Dedifferentiated amniotic fluid mesenchymal stem cell (primary cell): ENCODE results near the gene DEAF1.
"Not testable (repeated sequence)": the region's sequence is repeated elsewhere in the genome, so short reads cannot be mapped to it uniquely, and the experiment has no call there.

Source experiments
- DNase-seq: peaks from one replicate; pipeline ENCODE4 v3.0.0-alpha.2; 2016; ENCODE audit errors: extremely low spot score

Gene DEAF1

DNA sequence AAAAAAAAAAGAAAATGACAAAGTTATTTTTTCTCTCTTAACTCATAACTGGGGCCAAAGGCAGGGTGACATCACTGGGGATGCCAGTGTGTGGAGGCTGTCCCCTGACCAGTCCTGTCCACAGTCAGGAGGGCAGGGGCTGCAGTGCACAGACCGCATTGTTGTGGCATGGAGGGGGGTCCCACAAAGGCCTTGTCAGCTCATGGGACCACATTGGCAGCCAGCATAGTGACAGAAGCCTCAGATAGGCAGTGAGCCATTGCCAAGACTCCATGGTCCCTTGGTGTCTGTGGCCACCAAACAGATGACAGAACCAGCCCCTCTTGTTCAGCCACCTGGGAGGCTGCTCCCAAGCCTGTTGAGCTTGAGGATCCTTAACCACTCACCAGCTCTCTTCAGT, 4.7 kb upstream of the DEAF1 start:
- DNase-seq, result no peak

DNA sequence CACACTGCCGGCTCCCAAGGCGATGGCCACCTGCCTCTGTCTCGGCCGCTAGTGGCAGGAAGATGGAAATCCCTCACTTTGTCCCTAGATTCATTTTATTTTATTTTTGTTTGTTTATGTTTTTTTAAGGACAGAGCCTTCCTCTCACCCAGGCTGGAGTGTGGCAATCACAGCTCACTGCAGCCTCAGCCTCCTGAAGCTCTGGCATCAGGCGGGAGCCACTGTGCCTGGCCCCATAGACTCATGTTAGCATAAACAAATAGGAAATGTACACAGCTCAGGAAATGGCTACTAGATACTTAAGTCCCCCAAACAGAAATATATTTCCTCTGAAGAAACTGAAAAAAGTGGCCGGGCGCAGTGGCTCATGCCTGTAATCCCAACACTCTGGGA, 4.1 kb upstream of the DEAF1 start:
- DNase-seq, result no peak

DNA sequence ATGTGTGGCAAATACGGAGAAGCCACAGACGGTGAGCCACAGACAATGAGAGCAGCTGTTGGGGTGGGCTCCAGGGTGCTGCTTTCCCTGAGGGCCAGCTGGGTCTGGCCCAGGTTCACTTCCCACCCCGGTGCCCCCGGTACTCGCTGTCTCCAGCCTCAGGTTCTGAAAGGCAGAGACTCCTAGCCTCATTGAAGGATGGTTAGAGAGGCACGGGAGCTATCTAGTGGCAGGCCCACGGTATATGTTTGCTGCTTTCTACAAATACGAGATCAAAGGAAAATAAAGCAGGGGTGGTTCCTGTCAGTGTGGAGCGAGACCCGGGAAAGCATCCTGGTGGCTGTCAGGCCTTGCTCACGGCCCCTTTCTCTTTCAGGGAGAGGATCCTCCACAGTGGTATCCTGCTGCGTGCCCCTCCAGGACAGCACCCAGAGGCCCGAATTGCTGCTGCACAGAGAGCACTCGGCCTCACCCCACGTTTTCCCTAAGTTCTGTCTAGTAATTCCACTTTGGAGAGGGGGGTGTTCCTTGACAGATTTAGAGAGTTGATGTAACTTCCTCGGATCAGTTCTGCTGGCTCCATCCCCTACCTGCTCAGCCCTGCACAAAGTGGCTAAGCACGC, 3.6 kb upstream of the DEAF1 start:
- DNase-seq, result no peak

DNA sequence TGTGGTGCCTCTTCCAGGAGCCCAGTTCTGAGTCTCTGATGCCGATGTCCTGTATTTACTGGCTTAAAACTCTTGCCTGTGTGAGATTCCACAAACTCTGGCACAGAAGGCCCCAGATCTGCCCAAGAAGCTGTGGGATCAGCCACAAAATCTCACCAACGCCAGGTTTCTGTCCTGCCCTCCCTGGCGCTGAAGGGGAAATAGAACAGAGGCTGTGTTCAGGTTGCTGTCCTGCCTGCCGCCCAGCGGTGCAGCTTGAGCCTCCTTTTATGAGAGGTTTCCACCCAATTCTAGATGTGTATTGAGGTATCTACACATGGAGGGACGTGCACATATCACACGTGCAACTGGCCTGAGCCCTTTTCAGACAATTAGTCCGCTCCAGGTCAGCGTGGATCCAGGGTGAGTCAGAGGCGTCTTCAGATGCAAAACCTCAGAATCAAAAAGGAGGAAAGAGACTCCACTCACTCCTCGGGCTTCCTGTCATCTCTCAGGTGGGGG, 2.8 kb upstream of the DEAF1 start:
- no peak for DNase-seq

DNA sequence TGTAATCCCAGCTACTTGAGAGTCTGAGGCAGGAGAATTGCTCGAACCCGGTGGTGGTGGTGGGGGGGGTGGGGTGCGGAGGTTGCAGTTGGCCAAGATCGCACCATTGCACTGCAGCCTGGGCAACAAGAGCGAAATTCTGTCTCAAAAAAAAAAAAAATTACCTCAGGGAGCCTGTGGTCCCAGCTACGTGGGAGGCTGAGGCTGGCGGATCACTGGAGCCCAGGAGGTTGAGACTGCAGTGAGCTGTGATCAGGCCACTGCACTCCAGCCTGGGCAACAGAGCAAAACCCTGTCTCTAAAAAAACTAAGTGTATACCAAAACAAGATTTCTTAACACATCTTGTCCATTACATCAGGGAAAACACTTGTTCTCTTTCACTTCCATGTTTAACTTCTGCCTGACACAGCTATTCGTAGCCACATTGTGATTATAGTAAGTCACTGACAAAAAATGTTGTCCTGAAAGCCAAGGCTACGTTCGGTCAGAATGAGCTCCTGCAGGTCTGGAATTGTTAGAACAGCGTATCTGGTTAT, 2.0 kb upstream of the DEAF1 start:
- DNase-seq, result peak; percentile 61

DNA sequence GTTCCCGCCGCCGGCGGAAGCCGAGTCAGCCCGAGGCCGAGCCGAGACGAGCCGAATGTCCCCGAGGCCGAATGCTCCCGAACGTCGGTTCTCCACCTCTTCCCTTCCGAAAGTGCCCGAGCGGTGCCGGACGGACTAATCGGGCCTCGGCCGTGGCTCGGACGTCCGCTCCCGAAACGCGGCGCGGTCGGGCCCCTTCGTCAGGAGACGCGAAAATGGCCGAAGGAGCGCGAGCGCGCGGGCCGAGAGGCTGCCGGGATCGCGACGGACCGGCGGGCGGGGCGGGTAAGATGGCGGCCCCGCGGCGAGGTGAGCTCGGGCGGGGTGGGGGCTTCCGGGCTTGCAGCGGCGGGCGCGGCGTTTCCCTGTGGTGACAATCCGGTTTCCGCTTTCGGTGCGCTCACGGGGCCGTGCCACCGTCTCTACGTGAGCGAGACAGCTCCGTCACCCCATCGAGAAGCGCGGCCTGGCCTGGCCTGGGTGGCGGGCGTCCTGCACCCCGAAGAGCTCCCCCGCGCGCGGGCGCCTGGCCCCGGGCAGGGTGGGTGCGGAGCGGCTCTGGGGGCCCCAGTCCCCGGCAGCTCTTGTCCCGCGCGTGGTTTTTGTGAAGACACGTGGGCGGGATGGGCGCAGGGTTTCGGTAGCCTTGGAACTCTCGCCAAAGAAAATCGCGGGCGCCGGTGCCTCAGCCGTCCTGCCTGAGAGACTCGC, 671 bp upstream of the DEAF1 start, which contains the start of gene TMEM80:
TMEM80 (plus strand) TSS at position 279 of the 711 bp plus-strand sequence; CDS start at position 291, 12 bp downstream.
- peak; percentile 99 for DNase-seq

DNA sequence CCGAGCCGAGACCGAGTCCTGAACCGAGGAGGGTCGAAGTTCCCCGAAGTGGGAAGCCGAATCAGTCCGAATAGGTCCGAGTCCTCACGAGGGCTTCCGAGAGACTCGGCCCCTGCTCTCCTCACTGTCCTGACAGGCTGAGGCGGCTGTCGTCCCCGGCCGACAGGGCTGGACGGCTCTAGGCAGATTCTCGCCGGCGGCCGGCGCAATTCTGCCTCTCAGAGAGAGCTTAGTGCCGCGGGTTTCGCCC, 191 bp upstream of the DEAF1 start:
- DNase-seq, result no peak

DNA sequence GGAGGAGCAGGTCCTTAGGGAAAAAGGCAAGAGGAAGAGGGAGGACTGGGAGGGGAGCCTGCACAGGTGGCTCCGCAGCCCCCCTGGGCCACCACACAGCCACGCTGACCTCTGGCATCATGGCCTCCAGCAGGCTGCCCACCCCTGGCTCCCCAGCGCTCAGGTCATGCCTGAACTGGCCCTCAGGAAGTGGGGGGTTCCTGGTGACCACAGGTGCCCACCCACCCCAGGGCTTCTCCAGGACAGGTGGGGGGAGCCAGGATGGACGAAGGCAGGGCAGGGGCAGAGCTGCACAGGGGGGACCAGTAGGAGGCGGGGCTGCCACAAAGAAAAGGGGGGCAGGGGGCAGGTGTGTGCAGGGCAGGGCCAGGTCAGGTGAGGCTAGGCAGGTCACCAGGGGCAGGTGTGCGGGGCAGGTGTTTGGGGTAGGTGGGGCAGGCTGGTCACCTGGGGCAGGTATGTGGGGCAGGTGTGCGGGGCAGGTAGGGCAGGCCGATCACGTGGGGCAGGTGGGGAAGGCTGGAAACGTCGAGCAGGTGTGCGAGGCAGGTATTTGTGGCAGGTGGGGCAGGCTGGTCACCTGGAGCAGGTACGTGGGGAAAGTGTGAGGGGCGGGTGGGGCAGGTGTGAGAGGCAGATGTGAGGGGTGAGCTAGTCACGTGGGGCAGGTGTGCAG, 997 bp downstream of the DEAF1 start:
- DNase-seq, result no peak

DNA sequence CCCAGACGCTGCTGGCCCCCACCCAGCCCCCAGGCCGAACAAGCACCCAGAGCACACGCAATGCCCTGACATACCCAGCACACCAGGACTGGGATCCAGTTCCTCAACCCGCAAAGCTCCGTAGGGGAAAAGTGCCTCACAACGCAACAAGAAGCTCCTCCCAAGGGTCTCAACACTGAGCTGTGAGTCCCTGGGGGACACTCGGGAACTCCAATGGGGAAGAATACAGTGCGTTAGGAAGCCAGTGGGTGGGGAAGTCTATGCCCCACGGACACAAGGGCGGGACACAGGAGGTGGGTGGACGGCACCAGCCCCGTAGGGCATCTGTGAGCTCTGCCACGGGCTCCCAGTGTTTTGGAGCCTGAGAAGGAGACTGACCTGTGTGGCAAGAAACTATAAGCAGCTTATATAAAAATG, 1.6 kb downstream of the DEAF1 start:
- DNase-seq, result no peak

DNA sequence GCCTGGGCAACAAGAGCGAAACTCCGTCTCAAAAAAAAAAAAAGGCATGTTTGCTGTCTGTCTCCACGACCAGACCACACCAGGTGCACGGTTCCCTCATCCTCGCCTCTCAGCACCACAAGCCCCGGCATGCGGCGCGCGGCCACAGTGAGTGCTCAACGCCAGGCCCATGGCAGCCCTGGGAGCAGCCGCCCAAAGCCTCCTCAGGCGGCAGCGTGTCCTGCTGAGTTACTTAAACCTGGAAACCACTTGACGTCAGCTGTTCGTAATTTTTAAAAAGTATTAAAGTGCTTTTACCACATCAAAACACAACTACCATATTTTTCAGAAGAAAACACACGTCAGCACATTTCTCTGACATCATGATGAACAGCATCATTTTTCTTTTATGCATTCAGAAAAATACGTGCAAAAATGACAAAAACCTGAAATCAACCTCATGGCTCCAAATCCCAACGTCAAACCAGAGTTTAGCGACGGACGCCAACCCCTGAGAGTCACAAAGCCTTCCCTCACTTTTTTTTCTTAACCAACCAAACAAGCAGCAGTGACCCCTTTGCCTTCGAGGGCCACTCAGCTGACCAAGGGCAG, 2.1 kb downstream of the DEAF1 start:
- DNase-seq, result no peak

DNA sequence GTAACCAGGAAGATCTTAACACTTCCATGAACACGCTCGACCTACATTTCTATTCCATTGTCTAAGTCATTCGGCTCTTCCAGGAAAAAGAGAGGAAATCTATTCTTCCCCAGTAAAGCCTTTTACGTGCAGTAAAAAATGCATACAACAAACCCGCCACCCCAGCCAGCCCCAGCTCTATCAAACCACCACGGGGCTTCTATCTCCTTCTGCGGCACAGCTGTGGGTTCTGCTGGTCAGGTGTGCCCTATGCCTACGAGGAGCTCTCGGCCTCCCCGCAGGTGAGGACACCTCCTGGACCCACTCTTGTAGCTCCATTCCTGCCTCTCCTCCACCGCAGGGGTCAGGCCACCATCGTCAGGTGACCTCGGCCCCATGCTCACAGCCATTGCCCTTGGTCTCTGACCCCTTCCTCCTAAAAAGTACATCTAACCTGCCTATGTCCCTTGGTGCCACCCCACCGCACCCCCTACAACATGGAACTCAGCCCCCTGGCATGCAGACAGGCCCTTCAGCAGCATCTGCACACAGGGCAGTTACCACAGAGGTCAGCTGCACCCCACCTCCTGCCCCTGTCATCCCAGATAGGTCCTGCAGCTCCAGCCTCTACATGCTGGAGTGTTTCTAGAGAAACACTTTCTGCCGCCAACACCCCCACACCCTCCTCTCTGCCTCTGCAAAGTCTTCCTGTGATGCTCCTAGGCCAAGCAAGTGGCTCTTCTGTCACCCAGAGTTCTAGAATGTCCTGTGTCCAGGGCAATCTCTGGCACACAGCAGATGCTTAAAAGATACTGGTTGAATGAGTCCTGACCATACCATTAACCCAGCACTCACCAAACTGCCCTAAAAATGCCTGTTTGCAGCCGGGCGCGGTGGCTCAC, 3.1 kb downstream of the DEAF1 start:
- no peak for DNase-seq

DNA sequence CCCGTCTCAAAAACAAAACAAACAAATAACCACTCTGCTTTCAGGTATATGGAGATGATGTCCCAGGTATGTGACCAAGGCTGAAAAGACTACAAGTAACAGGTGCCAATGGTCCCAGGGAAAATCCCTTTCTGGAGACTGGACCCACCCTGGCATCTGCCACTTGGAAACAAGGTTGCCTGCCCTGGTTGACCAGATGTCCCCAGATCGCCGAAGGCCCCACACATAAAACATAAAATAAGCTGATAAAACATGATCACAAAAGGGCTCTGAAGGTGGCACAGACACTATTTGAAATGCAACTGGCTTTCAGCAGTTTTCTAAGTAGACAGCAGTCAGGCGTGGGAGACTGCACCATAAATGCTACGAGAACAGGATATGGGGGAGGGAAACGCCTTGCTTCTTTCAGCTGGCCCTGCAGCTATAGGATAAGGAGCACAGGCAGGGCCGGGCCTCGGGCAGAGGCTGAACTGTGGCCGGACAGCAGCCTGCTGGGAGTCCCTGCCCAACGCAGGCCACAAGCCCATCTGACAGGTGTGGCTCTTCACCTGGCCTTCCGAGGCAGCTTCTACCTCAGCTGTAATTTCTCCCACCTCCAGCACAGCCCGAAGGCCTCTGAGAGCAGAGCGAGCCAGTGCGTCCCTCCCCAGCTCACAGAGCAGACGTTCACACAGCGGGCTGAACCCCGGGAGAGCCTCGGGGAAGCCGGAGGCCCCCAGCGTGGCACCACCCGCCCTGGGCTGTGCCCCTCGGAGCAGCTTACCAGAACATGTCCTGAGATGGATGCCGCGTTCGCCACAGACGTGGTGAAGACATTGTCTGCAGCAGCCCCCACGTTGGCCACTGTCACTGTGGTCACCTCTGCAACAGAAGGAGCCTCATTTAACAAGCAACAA, 4.0 kb downstream of the DEAF1 start:
- no peak for DNase-seq

DNA sequence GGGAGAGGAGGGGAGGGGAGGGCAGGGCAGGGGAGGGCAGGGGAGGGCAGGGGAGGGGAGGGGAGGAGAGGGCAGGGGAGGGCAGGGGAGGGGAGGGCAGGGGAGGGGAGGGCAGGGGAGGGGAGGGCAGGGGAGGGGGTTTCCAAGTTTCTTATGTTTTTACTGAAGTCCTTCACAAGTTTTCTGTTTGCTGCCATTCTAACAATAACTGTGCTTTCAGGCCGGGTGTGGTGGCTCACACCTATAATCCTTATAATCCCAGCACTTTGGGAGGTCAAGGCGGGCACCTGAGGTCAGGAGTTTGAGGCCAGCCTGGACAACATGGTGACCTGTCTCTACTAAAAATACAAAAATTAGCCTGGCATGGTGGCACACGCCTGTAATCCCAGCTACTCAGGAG, 4.8 kb downstream of the DEAF1 start:
- not testable (repeated sequence) for DNase-seq

DNA sequence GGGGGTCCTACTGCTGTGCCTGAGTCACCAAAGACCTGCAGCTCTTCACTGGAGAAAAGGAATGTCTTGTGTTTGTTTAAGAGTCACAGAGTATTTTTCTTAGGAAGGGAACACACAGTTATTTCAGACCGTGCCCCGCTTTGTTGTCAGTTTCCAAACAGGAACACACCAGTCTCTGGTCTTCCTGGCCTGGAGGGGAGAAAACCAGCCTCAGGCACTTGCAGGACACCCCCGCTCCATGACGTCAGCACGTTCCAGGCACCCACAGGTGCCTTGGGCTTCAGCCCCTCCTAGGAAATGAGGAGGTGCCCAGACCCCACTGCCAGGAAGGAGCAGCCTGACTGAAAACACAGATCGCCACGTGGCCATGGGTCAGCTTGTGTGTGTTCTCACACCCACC, 5.4 kb downstream of the DEAF1 start:
- no peak for DNase-seq

DNA sequence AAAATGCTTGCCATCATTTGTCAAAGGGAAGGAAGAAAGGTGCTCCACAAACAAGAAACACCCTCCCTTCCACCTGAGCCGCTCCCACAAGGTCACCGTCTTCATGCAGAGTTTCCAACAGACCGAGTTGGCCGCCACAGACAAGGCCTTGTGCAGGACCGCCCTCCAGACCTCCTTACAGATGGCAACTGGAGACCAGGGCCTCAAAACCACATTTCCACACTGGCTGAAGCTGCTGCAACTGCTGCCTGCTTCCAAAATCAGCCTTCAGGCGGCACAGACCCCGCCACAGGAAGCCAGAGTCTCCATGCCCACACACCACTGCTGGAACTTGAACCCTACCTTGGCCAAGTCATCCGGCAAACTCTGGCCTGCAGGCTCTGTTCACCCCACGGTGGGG, 6.3 kb downstream of the DEAF1 start:
- DNase-seq, result no peak

DNA sequence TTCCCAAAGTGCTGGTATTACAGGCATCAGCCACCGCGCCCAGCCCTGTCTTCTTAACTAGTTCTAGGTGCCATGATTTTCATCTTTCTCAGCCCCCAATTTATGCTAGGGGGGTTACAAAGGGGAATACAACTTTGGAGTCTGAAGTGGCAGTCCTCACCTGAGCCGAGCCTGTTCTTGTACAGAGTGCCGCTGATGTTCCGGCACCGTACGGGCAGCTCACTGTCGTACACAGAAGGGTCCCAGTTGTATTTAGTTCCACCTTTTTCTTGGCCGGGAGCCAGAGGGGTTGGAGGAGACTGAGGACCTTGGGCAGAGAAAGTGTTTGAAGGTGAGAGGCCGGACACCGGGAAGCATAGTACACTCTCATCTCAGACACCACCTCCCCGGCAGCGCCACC, 7.3 kb downstream of the DEAF1 start:
- DNase-seq, result no peak

DNA sequence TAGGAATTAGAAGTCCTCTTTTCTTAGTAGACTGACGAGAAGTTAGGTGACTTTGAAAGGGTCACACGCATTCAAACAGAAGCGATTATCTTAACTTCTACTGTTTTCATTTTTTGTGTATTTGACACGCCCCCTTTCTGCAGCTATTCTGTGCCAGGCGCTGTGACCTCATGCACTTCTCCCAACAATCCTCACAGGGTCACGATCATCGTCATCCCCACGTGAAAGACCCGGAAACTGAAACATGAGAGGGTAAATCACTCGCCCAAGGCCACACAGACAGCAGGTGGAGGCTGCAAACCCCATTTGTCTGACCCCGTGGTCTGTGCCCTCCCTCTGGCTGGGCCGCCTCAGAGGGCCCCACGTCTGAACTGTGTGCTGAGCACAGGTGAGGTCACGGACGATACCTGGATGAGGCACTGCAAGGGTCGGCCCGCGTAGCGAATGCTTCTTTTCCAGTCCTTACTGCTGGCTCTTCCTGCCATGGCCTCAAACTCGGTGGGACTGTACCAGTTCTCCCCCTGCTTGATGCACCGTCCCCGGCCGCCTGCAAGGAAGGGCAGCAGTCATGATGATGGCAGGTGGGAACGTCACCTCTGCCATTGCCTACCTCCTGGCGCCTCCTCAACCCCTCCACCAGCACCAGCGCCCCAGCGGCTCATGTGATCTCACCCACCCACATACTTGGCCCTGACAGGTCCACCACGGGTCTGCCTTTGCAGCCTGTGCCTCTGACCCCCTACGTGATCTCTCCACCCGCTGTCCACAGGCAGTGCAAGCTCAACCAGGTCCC, 8.4 kb downstream of the DEAF1 start:
- no peak for DNase-seq

DNA sequence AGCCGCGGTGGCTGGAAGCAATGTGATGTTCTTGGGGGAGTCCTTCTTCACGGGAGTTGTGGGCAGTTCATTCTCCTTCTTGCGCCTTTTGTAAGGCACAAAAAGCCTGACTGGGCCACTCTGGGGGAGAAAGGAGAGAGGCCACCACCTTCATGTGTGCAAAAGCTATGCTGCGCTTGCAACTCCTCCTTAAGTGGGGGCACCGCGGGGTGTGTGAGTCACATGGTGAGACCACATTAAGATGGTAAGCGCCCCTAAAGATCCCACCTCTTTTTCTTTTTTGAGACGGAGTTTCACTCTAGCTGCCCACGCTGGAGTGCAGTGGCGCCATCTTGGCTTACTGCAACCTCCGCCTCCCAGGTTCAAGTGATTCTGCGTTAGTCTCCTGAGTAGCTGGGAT, 14.1 kb downstream of the DEAF1 start:
- no peak for DNase-seq

DNA sequence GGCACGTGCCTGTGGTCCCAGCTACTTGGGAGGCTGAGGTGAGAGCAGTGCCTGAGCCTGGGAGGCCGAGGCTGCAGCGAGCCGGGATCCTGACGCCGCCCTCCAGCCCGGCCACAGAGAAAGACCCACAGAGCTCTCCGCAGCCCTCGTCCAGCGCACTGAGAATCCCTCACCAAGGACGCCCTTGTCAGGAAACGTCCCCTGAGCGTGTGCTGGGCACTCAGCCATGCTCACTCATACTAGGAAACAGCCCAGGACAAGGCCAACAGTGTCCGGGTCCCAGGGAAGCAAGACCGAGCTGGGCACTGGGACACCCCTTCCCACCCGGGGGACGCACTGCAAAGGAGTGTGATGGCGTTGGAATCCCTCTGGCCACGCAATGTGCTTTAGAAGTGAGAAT, 14.5 kb downstream of the DEAF1 start:
- no peak for DNase-seq
